Measurements from ENCODE around the gene TF. TPM values are rescaled to one million over a fixed set of nuclear protein-coding genes. Genes with fewer than 3 reads are reported as not detected.

Gene TF
- total and polyA plus RNA-seq, 12 donors, result under 0.01 to 15.5 (median 2.2) TPM; not detected in 1

DNA sequence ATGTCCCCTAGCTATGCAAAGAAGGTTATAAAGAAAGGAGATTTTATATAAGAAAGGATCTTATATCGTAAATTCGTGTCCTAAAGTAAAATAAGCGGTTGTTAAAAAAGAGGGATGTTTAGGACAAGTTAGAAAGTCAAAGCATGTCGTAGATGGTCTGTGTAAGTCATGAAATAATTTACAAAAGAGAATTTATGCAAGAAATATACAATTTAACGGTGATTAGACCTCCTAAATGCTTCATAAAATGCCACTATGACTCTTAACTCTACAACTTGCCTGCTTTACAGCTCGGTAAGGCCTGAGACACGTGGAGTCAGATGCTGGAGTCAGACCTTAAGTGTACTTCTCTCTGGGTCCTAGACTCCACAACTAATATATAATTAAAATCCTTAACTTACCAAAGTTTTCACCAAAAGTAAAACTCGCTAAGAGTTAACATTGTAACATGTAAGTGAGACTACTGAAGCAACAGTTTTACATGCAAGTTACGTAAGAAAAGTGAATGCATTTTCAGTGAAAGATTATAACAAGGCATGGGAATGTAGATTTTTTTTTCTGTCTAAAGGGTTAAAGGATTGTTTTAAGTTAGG, 46.1 kb downstream of the TF start:
- Histone ChIP-seq H3K9me3 (replicated peaks in 1 of 3) (peaks cover 0 to 5% (median 0%) of the 10 kb centered on the region in 3 donors), H3K27me3 (no peaks in the 10 kb centered on the region), H3K4me3 (no peak overlapping the region), H3K36me3 (replicated peaks in 1 of 2) (no peaks in the 10 kb centered on the region), H3K4me1 (replicated peaks in 1 of 2) (no peaks in the 10 kb centered on the region), H3K27ac (no peak overlapping the region)
- intact Hi-C loops (cut with DNase I), result no loop called here
- WGBS, 4 donors, result 47 to 54% (median 47%) methylated on average over 9 of the region's 9 CpGs
- no peak for DNase-seq
- TF ChIP-seq, protein P1, sequence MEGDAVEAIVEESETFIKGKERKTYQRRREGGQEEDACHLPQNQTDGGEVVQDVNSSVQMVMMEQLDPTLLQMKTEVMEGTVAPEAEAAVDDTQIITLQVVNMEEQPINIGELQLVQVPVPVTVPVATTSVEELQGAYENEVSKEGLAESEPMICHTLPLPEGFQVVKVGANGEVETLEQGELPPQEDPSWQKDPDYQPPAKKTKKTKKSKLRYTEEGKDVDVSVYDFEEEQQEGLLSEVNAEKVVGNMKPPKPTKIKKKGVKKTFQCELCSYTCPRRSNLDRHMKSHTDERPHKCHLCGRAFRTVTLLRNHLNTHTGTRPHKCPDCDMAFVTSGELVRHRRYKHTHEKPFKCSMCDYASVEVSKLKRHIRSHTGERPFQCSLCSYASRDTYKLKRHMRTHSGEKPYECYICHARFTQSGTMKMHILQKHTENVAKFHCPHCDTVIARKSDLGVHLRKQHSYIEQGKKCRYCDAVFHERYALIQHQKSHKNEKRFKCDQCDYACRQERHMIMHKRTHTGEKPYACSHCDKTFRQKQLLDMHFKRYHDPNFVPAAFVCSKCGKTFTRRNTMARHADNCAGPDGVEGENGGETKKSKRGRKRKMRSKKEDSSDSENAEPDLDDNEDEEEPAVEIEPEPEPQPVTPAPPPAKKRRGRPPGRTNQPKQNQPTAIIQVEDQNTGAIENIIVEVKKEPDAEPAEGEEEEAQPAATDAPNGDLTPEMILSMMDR (IDR thresholded peaks at IDR 0.05), result no peak
- TF ChIP-seq POLR2A (IDR thresholded peaks at IDR 0.05), result no peak

DNA sequence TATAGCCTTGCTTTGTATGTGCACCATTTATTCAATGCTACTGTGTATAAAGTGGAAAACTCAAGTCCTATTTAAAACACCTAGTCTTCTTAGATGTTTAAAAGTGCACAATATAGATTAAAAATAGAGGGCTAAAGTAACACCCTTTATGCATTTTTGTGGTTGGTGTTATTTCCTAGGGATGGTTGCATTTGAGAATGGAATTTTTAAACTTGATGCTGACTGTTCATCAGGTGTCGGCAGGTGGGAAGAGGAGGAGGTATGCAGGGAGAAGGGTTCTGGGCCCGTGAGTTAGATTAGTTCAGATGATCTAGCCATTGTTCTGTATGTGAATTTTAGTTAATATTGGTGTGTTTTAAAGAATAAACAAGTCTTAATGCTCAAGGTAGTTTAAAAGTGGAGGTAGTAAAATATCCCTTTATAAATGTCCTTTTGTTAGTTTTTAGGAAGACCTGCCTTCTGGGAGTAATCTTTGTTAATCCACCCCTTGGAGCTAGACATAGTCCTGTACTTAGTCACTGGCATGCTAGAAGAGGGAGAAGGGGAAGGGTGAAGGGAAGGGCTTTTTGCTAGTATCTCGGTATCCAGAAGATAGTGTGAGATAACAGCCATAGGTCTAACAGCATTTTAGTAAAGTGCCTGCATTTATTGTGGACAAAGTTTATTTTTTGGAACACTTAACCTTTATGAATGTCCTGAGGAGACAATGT, 51.4 kb downstream of the TF start:
- Histone ChIP-seq H3K4me3 (no peak overlapping the region), H3K27me3 (no peaks in the 10 kb centered on the region), H3K27ac (no peak overlapping the region), H3K9me3 (replicated peaks in 1 of 3) (peaks cover 0 to 5% (median 0%) of the 10 kb centered on the region in 3 donors), H3K36me3 (replicated peaks in 1 of 2) (no peaks in the 10 kb centered on the region), H3K4me1 (replicated peaks in 1 of 2) (no peaks in the 10 kb centered on the region)
- no peak for DNase-seq
- intact Hi-C loops (cut with DNase I), result no loop called here
- WGBS, 4 donors, result 75 to 88% (median 82%) methylated on average over 3 of the region's 3 CpGs
- TF ChIP-seq, protein P1 (IDR thresholded peaks at IDR 0.05), result no peak
- TF ChIP-seq POLR2A (IDR thresholded peaks at IDR 0.05), result no peak

DNA sequence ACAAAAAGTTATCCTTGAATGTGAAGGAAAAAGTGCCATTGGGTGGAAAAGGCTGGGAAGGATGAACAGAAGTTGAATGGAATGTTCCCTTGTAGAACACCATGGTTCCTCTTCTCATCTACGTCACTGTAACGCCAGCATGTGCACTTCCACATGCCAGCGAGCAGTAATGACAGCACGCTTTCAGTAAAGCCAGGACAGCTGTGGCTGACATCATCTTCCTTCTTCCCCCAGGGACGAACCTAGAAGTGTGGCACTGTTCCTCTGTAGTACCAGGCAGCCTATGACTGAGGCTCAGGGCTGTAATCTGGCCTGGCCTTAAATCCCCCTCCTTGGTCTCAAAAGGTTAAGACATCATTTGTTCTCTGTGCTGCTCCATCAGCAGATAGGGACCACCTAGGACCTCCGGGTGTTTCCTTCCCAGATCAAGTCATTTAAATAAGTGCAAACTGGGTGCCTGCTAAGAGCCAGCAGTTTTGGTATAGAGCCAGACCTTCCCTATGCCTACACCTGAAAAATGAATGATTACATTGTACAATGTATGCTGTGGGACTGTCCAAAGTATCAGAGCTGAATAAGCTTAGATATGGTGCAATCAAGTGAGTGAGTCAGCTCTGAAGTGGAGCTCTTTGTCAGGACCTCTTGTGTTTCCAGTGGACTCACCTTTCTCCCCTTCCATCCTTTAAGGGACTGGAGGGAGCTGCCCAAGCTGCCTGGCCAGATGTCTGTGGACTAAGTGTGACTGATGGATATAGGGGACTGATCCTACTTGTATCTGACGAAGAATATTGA, 53.8 kb downstream of the TF start:
- no peaks in the 10 kb centered on the region for H3K4me1 ChIP-seq (replicated peaks in 1 of 2)
- H3K27me3 ChIP-seq, result no peaks in the 10 kb centered on the region
- H3K36me3 ChIP-seq (replicated peaks in 1 of 2), result no peaks in the 10 kb centered on the region
- no peaks in the 10 kb centered on the region for H3K9me3 ChIP-seq (replicated peaks in 1 of 3)
- no peak overlapping the region for H3K4me3 ChIP-seq
- peak in 2 of 7 donors; percentile 19 to 36 for DNase-seq
- no peak for TF ChIP-seq POLR2A (IDR thresholded peaks at IDR 0.05)
- TF ChIP-seq, protein P1 (IDR thresholded peaks at IDR 0.05), result no peak
- WGBS, 4 donors, result 52 to 61% (median 56%) methylated on average over 7 of the region's 7 CpGs
- no peak overlapping the region for H3K27ac ChIP-seq
- intact Hi-C loops (cut with DNase I), result no loop called here

DNA sequence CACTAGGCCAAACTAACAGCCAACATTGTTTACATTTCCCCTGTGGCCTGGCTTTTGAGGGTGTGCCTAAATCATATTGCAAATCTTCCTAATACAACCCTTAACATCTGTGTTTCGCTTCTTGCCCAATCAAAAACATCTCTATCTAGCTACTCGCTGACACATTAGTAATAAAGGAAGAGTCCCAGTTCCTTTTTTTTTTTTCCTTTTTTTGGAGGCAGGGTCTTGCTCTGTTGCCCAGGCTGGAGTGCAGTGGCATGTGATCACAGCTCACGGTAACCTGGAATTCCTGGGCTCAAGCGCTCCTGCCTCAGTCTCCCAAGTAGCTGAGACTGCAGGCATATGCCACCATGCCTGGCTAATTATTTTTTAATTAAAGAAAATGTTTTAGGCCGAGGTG, 57.3 kb downstream of the TF start:
- H3K9me3 ChIP-seq (replicated peaks in 1 of 3), result no peaks in the 10 kb centered on the region
- H3K4me3 ChIP-seq, result no peak overlapping the region
- no peaks in the 10 kb centered on the region for H3K36me3 ChIP-seq (replicated peaks in 1 of 2)
- H3K27me3 ChIP-seq, result no peaks in the 10 kb centered on the region
- TF ChIP-seq, protein P1 (IDR thresholded peaks at IDR 0.05), result no peak
- no peak for TF ChIP-seq POLR2A (IDR thresholded peaks at IDR 0.05)
- peaks cover 10 to 11% of the 10 kb centered on the region in 2 donors for H3K4me1 ChIP-seq (replicated peaks in 1 of 2)
- 71 to 88% (median 79%) methylated on average over 4 to 5 of the region's 5 CpGs for WGBS, 4 donors
- no peak for DNase-seq
- no peak overlapping the region for H3K27ac ChIP-seq
- intact Hi-C loops (cut with DNase I), result no loop called here
